HG03196 (cell line): ENCODE measurements around the gene HLA-B.
A peak's percentile ranks its signal among the peaks of the same experiment; 100 is the strongest.
"Not testable (repeated sequence)": the region's sequence is repeated elsewhere in the genome, so short reads cannot be mapped to it uniquely, and the experiment has no call there.

ENCODE experiments used
- ATAC-seq: cut with Tn5 transposase; IDR thresholded peaks from one replicate; pipeline ENCODE4 v1.9.1; 2021; ENCODE audit not compliant: unreplicated experiment

Gene HLA-B

DNA sequence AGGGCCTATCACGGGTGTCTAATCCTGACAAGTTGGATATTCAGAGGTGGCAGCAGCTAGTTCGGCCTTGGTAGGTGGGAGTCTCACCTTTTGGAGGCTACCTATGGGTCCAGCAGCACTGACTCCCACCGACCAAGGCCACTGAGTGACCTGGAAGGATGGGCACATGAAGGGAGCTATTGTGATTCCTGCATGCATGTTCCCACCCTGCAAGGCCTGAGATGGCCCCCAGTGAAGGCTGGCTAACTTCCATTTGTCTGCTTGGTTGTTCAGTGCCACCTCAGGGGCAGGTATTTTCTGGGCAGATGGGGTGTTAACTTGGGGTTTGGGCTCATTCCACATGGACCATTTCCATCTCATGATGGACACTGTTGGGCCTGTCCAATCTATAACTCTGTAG lies 28.1 kb upstream of the HLA-B start:
- no peak for ATAC-seq

DNA sequence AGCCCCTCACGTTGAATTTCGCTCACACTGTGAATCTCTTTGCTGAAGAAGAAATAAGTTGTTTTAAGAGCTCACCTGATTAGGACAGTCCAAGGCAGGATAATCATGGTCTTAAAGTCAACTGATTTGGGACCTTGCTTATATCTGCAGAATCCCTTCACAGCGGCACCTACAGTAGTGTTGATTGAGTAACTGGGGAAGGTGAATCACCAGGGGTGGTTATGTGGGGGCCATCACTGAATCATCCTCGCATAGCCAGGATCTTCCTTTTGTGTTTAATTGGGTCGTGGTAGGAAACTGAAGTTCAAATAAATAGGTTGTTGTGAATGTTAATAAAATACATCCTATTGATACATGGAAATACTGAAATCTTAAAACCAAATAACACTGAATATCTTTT lies 26.2 kb upstream of the HLA-B start:
- ATAC-seq, result no peak

DNA sequence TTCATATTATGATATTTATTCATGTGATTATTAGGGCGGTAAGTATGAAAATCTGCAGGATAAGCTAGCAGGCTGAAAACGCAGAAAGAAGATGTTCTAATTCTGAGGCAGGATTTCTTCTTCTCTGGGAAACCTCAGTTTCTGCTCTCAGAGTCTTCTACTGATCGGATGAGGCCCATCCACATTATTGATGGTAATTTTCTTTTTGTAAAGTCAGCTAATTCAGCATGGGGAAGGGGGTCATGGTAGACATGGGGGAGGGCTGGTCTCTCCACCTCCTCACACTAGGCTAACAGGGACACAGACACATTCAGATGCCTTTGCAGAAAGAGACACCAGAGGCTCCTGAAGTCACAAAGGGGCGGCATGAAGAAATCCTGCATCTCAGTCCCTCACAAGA lies 24.7 kb upstream of the HLA-B start:
- no peak for ATAC-seq

DNA sequence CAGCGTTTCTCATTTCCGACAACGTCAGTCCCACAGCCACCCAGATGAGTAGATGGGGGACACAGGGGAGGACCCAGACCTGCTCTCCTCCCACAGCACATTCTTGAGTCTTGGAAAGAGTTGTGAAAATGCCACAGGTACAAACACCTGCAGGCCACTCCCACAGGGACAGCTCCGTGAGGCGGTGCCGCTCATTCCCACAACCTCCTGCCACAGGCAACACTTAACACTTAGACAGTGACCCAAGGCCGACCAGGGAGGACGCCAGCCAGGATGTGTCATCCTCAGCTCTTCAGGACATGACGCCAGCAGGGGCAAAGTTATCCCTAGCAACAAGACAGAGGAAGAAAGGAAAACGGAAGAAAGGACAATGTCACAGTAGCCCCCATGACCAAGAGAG lies 22.9 kb upstream of the HLA-B start:
- ATAC-seq, result no peak

DNA sequence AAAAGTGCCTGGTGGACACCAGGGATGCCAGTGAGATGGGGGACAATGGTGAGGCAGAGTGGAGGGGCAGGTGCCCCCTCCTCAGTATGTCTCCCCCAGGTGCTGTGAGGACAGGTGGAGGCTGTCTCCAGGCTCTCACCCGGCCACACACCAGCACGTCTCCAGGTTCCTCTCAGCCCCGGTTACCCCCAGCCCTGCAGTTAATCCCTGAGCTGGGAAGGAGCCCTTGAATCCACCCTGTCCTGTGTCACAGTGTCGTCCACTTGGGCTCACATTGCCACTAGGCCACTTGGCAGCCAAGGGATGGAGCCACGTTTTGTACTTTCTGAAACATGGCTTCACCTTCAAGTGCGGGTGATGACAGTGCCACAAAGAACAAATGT lies 21.7 kb upstream of the HLA-B start:
- no peak for ATAC-seq

DNA sequence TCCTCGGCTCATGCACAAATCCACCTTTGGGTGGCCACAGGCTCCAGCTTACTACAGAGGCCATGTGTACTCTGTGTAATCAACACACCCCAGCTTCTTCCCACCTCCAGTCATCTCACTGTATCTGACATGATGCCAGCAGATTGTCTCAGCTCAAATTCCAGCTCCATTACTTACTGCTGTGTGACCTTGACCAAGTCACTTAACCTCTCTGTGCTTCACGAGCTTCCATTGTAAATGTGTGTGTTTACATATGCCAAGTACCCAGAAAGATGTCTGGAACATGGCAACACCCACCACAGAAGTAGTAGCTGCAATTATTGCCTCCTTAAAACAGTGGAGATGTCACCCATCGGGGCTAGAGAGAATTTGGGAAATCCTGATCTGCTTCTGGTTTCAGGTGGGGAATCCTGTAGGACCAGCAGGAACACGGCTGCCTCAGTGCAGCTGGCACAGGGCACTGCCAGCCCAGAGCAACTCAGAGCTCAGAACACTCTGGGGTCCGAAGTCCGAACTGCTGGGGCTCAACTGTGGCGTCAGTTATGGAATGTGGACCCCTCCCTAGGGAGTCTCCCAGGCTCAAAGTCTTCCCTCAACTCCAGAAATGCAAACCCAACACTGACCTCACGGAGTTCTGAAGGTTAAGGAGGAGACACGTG lies 21.2 kb upstream of the HLA-B start:
- ATAC-seq, result no peak

DNA sequence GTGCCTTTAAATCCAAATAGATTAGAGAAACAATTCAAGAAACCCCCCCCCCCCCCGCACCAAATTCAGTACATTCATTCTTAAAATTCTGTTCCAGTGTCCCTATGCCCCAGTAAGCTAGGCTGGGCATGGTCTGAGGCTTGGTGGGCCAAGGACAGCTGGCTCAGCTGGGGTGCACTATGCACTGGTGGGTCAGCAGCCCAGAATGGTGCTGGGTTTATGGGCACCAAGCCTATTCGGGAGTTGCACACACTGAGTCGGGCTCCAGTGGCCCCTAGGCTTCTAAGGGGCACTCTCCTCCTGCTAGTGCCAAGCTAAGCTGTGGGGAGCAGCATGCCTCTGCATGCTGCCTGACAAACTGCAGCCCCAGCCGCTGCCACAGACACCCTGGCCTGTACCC lies 20.1 kb upstream of the HLA-B start:
- ATAC-seq, result no peak

DNA sequence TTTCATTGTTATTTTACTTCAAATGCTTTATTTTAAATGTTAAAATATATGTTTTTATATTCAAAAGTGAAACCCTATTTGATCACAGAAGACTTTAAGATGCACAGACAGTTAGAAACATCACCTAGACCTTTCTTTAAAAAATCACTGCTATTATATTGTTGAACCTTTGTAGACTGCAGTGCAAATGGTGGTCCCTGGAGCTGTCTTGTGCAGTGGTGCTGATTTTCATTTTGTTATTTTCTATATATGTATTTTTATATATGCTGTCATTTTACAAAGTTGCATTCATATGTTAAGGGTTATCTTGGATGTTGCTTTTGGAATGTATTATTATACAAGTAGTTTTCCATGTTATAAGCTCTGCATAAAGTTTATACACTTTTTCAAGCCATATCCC lies 18.7 kb upstream of the HLA-B start:
- no peak for ATAC-seq

DNA sequence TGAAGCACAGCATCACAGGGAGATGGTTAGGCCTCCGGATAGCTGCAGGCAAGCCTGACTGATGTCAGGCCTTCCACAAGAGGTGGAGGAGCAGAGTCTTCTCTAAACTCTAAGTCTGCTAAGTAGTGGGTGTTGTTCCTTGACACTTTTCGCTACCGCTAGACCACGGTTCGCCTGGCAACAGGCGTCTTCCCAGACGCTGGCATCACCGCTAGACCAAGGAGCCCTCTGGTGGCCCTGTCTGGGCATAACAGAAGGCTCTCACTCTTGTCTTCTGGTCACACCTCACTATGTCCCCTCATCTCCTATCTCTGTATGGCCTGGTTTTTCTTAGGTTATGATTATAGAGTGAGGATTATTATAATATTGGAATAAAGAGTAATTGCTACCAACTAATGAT lies 17.1 kb upstream of the HLA-B start:
- not testable (repeated sequence) for ATAC-seq

DNA sequence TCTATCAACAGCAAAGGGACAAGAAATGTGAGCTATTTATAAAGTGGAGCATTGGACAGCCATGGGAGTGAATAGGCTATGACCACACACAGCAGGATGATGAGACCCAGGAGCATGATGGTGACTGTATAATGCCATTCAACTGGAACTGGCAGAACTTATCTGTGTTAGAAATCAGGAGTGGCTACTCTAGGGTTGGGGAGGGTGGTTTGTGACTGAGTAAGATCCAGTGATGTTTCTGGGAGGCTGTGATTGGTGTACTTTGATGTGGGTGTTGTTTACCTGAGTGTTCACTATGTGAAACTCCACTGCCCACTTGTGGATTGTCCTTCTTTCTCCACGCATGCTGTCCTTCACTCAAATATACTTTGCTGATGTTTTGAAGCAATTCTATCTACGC lies 11.5 kb upstream of the HLA-B start:
- ATAC-seq, result no peak

DNA sequence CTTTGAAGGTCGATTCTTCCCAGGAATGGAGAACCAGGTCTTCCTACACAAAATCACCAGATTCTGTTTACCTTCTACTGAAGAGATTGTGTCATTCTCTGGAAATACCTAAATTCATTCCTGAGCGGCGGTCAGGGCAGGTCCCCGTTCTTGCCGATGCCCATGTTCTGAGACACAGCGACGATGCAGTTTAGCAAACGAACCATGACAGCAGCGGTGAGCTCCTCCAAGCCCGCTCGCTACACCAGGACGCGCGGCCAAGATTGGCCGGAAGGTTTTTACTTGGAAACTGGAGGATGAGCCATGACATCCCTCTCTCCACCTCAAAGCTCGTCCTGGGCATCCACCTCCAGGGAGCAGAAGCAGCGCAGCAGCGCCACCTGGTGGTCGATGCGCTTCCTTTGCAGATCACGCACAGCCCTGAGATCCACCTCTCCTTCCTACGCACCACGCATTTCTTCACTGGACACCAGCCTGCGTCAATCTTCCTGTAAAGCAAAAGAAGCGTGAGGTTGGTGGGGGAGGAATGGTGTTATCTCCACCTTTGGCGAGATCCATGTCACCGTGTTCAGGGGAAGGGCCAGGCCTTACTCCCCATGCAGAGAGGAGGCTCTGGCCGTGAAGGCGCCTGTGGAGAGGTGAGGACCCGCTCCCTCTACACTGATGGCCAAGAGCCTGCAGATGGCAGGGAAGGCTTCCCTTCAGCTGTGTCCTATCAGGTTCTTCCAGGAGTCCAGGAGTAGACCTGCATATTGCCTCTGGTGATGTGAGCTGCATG lies 9.9 kb upstream of the HLA-B start:
- ATAC-seq, result peak; percentile 56

DNA sequence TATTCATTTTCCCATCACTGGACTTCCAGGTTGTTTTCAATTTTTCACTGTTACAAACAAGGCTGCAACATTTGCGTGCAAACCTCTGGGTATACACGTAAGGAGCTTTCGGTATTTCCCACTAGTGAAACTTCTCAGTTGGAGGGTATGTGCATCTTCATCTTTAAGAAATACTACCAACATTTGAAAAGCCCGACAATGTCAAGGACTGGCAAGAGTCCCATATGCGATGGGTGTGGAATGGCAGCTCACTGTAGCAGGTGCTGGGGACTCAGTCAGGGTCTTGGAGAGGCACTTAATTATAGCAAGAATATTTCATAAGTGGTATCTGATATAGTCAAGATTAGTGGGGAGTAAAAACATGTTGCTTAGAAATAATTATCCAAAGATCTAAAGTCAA lies 8.9 kb upstream of the HLA-B start:
- ATAC-seq, result no peak

DNA sequence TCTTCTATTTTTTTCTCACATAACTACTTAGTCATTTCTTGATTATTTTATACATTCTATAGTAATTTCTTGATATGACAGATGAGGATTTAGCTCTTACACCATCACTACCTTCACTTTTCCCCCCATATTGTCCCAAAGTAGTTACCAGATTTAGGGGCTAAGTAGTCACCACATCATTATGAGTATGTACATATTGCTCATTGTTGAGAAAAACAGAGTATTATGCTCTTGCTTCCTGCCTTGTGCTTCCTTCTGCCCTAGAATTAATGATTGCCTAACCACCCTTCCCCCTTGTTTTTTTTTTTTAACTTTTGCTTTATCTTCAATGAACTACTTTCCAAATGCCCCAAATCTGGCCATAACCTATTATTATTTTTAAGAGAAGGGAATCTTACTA lies 6.8 kb upstream of the HLA-B start:
- ATAC-seq, result no peak

DNA sequence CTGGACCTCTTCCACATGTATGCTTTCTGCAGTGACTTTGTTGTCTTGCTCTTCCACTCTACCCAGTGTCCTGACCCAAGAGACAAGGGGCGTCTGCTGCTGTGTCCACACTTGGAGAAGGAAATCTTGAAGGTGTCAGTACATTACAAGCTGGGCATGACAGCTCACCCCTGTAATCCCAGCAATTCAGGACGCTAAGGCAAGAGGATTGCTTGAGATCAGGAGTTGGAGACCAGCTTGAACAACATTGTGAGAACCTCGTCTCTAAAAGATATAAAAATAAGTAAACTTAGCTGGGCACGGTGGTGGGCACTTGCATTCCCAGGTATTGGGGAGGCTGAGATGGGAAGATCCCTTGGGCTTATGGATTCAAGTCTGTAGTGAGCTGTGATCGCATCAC lies 5.8 kb upstream of the HLA-B start:
- no peak for ATAC-seq

DNA sequence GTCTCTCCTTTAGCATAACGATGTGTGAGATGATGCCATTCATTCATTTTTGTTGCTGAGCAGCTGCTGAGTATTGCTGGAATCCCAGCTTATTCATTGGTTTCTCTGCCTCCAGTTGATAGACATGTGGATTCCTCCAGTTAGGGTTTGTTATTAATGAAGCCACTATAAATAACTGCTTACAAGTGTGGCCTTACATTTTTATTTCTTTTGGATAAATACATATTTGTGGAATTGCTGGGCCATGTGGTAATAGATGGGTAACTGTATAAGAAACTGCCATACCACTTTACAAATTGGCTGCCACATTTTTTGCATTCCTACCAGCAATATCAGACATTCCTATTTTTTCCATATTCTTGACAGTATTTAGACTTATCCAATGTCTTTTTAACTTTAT lies 2.6 kb upstream of the HLA-B start:
- ATAC-seq, result no peak

DNA sequence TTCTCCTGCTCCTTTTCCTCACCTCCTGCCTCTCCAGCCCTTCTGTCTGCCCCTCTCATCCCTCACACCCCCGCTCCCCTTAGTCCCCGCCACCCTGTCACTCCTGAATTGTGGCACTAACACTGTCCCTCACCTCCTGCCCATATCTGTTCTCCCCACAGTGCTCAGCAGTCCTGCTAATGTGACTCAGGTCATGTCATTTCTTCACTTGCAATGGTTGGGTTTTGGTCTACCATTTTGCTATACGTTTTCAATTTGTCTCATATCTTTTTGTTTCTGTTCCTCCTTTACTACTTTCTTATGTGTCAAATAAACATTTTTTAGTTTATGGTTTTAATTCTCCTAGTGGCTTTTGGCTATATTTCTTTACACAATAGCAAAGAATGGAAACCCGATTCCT lies 1.3 kb upstream of the HLA-B start:
- ATAC-seq, result no peak

DNA sequence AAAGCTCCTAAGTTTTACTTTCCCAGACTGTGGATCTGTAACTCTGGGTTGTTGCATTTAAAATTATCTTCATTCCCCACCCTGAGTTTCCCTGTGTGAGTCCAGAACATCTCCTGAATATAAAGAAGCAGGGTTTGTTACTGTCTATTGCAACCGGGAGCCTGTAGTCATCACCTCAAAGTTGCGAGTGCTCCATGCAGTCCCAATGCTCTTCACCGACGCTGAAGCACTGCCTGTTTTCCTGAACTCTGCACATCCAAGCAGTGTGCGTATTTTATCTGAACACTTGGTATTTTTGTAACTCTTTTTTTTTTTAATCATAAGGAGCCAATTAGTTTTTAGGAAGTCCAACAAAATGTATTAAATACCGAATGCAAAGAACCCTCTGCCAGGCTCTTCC lies 907 bp upstream of the HLA-B start:
- ATAC-seq, result no peak

DNA sequence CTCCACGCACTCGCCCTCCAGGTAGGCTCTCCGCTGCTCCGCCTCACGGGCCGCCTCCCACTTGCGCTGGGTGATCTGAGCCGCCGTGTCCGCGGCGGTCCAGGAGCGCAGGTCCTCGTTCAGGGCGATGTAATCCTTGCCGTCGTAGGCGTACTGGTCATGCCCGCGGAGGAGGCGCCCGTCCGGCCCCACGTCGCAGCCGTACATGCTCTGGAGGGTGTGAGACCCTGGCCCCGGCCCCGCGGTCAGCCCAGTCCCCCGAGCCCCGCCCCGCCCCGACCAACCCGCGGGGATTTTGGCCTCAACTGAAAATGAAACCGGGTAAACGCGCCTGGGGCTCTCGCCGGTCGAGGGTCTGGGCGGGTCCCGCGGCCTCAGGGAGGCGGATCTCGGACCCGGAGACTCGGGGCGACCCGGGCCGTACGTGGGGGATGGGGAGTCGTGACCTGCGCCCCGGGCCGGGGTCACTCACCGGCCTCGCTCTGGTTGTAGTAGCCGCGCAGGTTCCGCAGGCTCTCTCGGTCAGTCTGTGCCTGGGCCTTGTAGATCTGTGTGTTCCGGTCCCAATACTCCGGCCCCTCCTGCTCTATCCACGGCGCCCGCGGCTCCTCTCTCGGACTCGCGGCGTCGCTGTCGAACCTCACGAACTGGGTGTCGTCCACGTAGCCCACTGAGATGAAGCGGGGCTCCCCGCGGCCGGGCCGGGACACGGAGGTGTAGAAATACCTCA lies 598 bp downstream of the HLA-B start:
- no peak for ATAC-seq

DNA sequence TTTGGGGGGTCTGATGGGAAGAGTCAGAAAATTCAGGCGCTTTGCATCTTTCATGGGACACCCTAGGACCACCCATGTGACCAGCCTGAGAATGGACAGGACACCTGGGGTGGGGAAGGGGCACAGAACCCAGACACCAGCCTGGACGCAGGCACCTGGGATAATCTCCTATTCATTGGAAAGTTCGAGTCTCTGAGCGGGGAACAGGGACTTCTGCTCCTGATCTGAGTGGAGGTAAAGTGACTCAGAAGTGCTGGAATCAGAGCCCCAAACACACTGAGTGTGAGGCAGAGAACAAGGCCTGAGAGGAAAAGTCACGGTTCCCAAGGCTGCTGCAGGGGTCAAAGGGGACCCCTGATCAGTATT lies 1.4 kb downstream of the HLA-B start:
- ATAC-seq, result no peak

DNA sequence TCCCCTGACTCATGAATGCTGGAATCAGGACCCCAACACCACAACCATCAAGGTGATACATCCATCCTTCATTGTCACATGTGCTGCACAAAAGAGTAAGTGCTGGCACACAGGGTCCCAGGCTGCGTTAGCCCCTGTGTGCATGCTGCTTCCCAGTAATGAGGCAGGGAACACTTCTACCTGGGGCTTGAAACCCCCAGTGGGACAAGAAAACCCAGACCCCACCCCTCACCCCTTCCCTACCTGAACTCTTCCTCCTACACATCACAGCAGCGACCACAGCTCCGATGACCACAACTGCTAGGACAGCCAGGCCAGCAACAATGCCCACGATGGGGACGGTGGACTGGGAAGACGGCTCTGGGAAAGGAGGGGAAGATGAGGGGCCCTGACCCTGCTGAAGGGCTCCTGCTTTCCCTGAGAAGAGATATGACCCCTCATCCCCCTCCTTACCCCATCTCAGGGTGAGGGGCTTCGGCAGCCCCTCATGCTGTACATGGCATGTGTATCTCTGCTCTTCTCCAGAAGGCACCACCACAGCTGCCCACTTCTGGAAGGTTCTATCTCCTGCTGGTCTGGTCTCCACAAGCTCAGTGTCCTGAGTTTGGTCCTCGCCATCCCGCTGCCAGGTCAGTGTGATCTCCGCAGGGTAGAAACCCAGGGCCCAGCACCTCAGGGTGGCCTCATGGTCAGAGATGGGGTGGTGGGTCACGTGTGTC lies 2.0 kb downstream of the HLA-B start:
- no peak for ATAC-seq

DNA sequence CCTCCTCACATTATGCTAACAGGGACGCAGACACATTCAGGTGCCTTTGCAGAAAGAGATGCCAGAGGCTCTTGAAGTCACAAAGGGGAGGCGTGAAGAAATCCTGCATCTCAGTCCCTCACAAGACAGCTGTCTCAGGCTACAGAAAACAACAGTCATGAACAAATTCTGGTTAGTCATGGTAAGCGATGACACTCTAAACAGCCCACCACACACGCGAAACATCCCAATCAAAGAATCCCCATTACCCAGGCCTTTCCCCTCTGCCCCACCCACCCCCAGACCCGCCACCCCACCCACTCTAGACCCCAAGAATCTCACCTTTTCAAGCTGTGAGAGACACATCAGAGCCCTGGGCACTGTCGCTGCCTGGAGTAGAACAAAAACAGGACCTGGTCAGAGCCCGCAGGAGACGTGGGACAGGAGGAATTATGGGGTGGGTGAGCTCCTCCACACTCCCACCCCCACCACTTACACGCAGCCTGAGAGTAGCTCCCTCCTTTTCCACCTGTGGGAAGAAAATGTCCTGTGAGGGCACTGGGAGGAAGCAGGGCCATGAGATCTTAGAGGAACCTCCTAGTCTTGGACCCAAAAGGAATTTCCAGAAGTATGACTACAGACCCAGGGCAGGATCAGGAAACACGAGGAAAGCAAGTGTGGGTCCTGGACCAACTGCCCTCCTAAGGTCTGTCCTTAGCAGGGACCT lies 2.7 kb downstream of the HLA-B start:
- ATAC-seq, result no peak
